ENCODE measurements around the gene FUNDC2. TPM values are rescaled to one million over a fixed set of nuclear protein-coding genes. Genes with fewer than 3 reads are reported as not detected.

Gene FUNDC2
- total and polyA plus RNA-seq, 2 of the 13 experiments (the other 11 are each of a cell fraction or from before 2014, with no cell fraction given): 65.3 to 109 TPM

- no peak for TF ChIP-seq ZNF224 (CRISPR knock-in tag; IDR thresholded peaks at IDR 0.05)
Observed at GRCh38 chrX:155056877-155057792, 30.5 kb downstream of the FUNDC2 start (continued).

DNA sequence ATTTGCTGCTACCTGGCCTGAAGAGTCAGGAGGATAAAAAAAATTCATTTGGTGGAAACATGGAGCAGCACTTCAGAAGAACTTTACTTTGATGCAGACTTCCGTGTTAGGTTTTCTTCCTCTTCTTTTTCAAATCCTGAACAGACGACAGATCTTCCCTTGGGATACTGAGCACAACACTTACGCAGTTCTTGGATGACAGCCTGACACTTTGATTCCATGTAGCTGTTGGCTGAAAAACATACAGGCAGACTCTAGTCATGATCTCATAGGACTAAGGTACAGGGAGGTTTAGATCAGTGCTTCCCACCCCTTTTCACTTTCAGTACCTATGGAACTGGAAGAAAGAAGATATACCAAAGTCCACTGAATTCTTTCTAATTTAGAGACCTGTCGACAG, 35.1 kb downstream of the FUNDC2 start:
- FAIRE-seq (no peak), DNase-seq (ENCODE audit: low spot score) (no peak), ATAC-seq (no peak)
- WGBS (ENCODE audit: low lambda C conversion rate): 98% methylated on average over 4 of the region's 4 CpGs
- Histone ChIP-seq H3K36me3 (replicated peaks in 1 of 2; ENCODE audit: control insufficient read depth in 1 of 2, insufficient read depth in 2 of 2, low read length in 2 of 2) (no peaks in the 10 kb centered on the region), H3K79me2 (ENCODE audit: insufficient read depth, low read length) (no peaks in the 10 kb centered on the region), H3K4me2 (ENCODE audit: low read depth, low read length) (no peak overlapping the region), H3K27me3 (ENCODE audit: control insufficient read depth in 1 of 2, insufficient read depth in 2 of 2, low read length in 2 of 2) (no peaks in the 10 kb centered on the region), H3K4me1 (ENCODE audit: insufficient read depth, low read length) (peaks cover 10% of the 10 kb centered on the region), H3K27ac (ENCODE audit: extremely low read length, insufficient read depth, low read length) (no peak overlapping the region), H3K4me3 (replicated peaks in 1 of 3; ENCODE audit: insufficient read depth in 1 of 3, low read depth in 2 of 3, low read length in 3 of 3) (no peak overlapping the region), H2AFZ (ENCODE audit: low read length) (no peak overlapping the region), H4K20me1 (ENCODE audit: insufficient read depth, low read length) (no peaks in the 10 kb centered on the region), H3K9me3 (ENCODE audit: low read length) (no peaks in the 10 kb centered on the region), H3K9ac (ENCODE audit: insufficient read depth, low read depth, low read length) (no peak overlapping the region)
- intact Hi-C loops (cut with micrococcal nuclease; ENCODE audit: unreplicated experiment) (no loop called here), in situ Hi-C loops (cut with HindIII; ENCODE audit: extremely low pct_ligation_motif_present, low pct_unique_long_range_greater_than_20kb) (no loop called here)
- ChIA-PET POLR2A (no interaction called here), CTCF (ENCODE audit: low intra/inter-chr PET ratio, low total read pairs) (no interaction called here)
- no TSS peak for BruUV-seq (replicated peaks)
- TF ChIP-seq ZNF780A (CRISPR knock-in tag; IDR thresholded peaks at IDR 0.05): no peak
- no peak for TF ChIP-seq GLI4 (CRISPR knock-in tag; IDR thresholded peaks at IDR 0.05; ENCODE audit: borderline replicate concordance)
- TF ChIP-seq FOXO4 (CRISPR knock-in tag; conservative IDR thresholded peaks at IDR 0.05): no peak
- no peak for TF ChIP-seq ZSCAN30 (CRISPR knock-in tag; IDR thresholded peaks at IDR 0.05)
- TF ChIP-seq, protein P1, sequence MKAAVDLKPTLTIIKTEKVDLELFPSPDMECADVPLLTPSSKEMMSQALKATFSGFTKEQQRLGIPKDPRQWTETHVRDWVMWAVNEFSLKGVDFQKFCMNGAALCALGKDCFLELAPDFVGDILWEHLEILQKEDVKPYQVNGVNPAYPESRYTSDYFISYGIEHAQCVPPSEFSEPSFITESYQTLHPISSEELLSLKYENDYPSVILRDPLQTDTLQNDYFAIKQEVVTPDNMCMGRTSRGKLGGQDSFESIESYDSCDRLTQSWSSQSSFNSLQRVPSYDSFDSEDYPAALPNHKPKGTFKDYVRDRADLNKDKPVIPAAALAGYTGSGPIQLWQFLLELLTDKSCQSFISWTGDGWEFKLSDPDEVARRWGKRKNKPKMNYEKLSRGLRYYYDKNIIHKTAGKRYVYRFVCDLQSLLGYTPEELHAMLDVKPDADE (CRISPR knock-in tag; IDR thresholded peaks at IDR 0.05): no peak
- TF ChIP-seq SNAI1 (CRISPR knock-in tag; IDR thresholded peaks at IDR 0.05; ENCODE audit: borderline replicate concordance): no peak
- TF ChIP-seq, protein P2, sequence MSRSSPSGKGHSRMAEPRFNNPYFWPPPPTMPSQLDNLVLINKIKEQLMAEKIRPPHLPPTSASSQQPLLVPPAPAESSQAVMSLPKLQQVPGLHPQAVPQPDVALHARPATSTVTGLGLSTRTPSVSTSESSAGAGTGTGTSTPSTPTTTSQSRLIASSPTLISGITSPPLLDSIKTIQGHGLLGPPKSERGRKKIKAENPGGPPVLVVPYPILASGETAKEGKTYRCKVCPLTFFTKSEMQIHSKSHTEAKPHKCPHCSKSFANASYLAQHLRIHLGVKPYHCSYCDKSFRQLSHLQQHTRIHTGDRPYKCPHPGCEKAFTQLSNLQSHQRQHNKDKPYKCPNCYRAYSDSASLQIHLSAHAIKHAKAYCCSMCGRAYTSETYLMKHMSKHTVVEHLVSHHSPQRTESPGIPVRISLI (CRISPR knock-in tag; IDR thresholded peaks at IDR 0.05; ENCODE audit: borderline replicate concordance): no peak
- no peak for TF ChIP-seq ZNF12 (CRISPR knock-in tag; IDR thresholded peaks at IDR 0.05)
- TF ChIP-seq SKI (IDR thresholded peaks at IDR 0.05; ENCODE audit: partially characterized antibody): no peak
- TF ChIP-seq ZNF709 (CRISPR knock-in tag; IDR thresholded peaks at IDR 0.05): no peak
- TF ChIP-seq GATA4 (IDR thresholded peaks at IDR 0.05; ENCODE audit: borderline replicate concordance, low read depth): no peak
- no peak for TF ChIP-seq ZFP90 (CRISPR knock-in tag; IDR thresholded peaks at IDR 0.05; ENCODE audit: borderline replicate concordance)
- TF ChIP-seq MXI1 (IDR thresholded peaks at IDR 0.05; ENCODE audit: borderline replicate concordance, low read depth, low read length): no peak
- TF ChIP-seq CSRNP2 (CRISPR knock-in tag; conservative IDR thresholded peaks at IDR 0.05; ENCODE audit: low read depth): no peak

Data from HepG2 (cell line).